GM21423 (cell line): ENCODE data around the gene NMNAT1.
"Not testable (repeated sequence)": the region's sequence is repeated elsewhere in the genome, so short reads cannot be mapped to it uniquely, and the experiment has no call there.

Source experiments
- ATAC-seq: cut with Tn5 transposase; IDR thresholded peaks from one replicate; pipeline ENCODE4 v1.9.1; 2021; ENCODE audit warnings: mild to moderate bottlenecking, moderate library complexity; ENCODE audit not compliant: unreplicated experiment

Gene NMNAT1

DNA sequence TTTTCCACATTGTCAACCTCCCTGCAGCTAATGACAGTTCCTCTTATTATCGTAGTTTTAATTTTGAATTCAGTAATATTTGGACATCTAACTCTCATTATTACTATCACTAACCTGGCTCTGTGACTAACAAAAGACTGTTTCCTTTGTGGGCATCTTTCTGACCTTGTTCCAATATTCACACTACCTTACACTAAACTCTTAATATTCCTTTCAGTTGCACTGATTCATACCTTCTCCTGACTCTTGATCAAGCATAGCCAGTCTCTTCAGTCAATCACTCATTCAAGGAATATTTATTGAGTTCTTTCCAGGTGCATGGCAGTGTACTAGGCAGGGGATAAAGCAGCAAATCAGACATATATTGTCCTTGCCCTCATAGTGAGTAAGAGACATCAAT is 25.4 kb upstream of the NMNAT1 start:
- ATAC-seq = no peak

DNA sequence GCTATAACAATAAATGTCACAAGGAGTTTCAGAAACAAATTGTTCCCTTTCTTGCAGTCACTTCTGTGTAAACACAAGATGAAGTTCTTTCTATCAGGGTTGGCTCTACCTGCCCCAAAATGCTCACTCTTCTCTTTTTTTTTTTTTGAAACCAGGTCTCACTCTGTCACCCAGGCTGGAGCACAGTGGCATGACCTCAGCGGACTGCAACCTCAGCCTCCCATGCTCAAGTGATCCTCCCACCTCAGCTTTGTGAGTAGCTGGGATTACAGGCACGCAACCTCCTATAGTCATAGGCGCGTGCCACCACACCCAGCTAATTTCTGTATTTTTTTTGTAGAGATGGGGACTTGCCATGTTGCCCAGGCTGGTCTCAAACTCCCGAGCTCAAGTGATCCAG is 22.7 kb upstream of the NMNAT1 start:
- no peak for ATAC-seq

DNA sequence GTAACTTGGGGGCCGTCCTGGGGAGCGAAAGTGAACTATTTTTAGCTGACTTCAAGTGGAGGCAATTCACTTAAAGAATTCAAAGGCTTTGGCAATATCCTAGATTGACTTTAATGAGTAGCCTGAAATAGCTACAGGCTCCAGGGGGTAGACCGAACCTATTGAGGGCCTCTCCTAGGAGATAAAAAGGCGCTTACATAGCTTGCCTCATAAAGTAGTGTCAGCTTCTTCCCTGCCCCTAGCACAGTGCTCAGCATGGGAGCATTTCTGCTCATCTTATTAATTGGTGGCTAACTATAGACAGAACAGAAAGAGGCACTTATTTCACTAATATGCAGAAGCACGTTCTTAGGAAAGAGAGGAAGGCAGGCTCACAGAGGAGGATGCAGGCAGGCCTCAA is 20.9 kb upstream of the NMNAT1 start:
- ATAC-seq = no peak

DNA sequence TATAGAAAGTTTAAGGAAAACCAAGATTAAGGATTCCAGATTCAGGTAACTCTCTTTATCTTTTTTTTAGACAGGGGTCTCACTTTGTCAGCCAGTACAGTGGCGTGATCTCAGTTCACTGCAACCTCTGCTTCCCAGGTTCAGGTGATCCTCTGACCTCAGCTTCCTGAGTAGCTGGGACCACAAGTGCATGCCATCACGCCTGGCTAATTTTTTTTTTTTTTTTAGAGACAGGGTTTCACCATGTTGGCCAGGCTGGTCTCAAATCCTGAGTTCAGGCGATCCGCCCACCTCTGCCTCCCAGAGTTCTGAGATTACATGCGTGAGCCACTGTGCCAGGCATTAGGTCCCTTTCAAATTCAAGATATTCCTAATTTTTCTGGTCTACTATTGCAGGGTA is 16.0 kb upstream of the NMNAT1 start:
- ATAC-seq = no peak

DNA sequence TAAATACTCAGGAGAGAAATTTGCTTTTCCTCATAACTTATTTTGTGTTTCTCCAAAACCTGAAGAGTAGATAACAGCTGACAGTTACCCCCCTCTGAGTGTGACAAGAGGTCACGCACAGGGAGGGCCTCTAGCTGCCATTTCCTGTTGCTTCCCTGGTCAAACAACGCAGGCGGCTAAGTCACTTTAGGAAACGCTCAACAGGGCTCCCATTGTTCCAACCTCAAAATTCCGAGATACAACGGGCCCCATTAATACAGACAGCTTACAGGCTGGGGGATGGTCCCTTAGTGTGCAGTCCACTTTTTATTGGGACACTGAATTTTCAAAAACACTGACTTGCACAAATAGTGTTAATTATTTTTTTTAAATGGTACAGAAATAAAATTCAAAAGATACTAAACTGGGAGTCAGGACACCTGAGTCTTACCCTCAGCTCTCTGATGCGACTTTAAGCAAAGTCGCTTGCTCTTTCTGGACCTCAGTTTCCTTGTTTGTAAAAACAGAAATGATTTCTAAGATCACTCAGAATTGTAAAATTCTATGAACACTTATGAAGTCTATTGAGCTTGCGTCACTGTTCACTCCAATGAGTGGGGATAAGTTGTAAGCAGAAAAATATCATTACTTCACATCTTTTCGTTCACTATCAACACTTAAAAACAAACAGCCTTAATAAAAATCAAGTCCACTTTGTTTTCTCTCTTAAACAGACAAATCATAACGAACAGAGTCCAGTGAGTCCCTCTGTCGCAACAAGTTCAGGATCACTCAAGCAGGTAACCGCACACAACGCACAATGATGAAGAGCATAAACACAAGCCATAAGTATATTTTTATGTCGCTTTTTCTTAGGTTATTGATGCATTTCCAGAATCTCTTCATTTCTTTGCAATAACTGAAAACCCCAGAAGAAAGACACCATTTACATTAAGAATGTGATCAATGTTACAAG is 13.6 kb upstream of the NMNAT1 start:
- ATAC-seq = no peak

DNA sequence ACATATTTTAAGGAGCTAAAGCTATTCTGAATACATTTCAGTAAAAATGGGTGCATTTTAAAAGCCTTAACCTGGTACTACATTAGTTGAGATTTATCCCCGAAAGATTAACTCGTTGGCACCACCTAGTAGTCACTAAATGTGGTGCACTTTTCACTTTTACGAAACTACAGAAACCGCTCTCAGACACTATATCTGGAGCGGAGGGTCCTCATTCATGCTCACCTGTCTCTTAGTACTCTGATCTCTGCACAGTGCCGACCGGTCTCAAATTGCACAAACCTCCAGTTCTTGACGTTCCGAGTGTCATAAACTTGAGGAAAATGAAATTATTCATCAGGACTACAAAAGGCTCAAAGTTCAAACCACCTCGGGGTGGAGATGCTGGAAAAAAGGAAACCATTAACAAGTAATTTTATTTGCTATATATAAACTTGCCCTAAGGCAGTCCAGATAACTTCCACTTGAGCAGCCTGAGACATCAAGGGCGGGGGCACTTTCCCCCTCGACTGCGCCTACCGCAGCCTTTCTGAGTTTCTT is 806 bp upstream of the NMNAT1 start:
- ATAC-seq = peak; percentile 32

DNA sequence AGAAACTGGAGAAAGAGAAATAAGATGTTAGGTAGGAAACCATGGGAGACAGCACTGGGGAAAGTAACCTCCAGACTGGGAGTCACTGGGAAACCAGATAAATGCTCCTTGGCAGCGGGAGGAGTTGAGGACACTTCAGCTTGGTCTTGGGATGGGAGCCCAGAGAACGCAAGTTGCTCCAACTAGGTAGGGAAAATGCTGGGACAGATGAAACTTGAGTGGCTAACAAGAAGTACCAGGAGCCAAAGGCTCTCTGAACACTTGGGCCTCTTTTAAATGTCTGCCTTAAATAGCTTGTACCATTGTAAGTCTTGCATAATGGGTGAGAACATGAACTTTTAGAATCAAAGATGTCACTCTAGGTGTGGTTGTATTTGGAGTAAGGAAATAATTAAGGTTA is 3.0 kb downstream of the NMNAT1 start:
- ATAC-seq = no peak

DNA sequence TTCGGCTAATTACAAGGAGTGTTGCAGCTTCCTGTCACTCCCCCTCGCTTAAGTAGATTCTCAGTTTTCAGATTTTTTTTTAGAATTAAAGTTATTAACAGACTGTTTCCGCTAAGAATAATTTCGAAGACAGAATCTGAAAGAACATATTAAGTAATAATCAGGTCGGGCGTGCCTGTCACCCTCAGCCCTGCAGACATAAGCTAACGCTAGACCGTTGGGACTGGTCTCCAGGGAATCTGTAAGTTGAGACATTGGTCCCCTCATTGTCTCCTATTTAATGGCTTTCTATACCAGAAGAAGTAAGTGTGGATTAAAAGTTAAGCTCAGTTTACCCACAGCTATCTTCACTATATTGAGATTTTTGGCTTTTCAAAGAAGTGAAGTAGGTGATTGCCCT is 14.5 kb downstream of the NMNAT1 start:
- no peak for ATAC-seq

DNA sequence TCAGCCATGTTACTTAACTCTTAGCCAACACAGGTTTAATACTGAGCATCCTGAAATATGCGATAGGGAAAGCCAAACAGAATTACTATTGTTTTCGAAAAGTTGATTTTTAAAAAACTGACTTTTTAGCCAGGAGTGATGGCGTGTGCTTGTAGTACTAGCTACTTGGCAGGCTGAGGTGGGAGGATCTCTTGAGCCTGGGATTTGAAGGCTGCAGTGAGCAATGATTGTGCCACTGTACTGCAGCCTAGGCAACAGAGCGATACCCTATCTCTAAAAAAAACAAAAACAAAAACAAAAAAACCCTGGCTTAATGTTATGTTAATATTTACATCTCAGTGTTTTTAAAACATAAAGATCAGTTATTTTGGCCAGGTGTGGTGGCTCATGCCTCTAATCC is 16.7 kb downstream of the NMNAT1 start:
- no peak for ATAC-seq

DNA sequence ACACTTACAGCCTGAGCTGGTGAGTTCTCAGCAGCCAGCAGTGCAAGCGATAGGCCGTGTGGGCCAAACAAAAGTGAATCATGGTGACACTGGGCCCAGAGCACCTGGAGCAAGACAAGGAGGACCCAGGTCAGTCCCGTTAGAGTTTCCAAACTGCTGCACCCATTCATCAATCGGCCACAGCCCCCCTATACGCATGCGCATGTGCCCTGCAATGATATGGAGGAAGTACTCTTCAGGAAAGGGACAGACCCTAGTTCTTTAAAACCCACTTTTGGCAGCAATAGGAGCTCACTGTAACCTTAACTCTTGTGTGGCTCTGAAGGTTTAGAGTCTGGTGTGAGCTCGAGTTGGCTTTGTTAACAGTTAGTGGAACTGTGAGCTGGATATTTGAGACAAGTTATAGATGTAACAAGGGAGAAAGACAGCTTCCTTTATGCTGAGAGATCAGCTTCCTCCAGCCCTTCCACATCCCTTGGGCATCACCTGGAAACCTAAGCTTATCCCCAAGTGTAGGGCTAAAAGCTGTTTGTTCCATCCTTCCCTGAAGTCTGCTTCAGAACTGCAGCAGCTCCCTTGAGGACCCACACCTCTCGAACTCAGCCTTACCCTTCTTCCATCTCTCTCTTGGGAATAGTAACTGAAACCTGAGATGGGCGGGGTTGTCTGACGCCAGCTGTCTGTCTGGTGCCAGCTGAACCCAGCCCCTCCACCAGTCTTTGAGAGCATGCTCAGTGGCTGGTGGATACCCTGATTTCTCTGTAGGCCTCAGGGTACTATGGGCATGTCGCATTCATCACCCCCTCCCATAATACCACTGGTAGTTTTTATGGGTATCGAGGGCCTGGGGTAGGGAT is 17.7 kb downstream of the NMNAT1 start:
- ATAC-seq = peak; percentile 68

DNA sequence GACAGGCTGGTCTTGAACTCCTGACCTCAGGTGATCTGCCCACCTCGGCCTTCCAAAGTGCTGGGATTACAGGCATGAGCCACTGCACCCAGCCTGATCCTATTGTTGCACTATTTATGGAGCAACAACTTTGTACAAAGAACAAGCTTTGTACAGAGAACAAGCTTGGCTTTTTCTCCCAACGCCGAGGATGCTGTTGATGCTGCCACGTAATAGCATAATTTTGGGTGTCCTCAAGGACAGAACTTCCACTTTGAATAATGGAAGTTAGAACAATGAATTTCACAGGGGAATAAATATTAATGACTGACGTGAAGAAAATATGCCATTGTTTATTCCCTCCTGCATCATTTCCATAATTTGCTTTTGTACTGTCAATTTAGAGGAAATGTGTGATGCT is 41.0 kb downstream of the NMNAT1 start:
- no peak for ATAC-seq

DNA sequence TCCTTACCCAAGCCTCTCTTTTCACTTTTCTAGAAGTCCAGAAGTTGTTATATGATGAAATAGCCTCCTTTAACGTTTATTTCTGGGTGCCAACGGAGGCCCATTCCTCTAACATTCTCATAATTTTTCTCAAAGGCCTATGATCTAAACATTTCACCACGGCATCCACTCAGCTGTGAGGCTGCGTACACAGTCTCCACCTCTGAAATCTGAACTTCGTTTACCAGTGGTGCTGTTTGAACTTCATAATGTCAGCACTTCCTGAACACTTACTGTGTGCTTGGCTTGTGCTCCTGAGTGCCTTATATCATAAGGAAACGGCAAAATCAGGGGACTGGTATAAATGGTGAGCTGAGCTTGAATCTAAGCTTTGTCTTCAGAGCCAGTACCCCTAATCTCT is 41.7 kb downstream of the NMNAT1 start:
- no peak for ATAC-seq

DNA sequence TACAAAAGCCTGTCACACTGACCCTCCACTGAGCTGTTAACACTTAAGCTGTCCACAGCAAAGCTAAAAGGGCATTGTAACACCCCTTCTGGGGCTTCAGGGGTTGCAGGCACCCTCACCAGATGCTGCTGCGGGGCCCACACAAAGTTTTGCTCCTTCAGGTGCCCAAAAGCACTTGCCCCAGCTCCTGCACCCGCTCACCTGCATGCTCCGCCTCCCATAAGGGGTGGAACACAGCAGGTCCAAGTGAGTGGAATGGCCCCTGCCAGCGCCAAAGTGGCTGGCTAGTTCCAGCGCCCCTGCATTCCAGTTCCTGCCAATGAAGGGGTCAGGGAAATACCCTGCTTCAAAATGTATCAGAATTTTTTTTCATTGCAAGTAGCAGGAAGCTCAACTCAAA is 46.5 kb downstream of the NMNAT1 start:
- ATAC-seq = no peak

DNA sequence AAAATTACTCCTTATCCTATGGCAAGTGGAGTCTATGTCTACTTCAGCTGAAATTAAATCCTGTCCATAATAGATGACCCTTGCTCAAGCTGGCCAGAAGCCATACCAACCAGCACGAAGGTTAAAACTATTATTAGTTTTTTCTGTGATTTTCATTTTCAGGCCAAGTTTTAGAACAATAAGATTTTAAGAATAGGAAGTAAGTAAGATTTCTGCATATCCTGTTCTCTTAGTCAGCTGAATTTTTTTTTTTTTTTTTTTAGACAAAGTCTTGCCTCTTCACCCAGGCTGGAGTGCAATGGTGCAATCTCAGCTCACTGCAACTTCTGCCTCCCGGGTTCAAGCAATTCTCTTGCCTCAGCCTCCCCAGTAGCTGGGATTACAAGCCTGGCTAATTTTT is 47.7 kb downstream of the NMNAT1 start:
- ATAC-seq = no peak

DNA sequence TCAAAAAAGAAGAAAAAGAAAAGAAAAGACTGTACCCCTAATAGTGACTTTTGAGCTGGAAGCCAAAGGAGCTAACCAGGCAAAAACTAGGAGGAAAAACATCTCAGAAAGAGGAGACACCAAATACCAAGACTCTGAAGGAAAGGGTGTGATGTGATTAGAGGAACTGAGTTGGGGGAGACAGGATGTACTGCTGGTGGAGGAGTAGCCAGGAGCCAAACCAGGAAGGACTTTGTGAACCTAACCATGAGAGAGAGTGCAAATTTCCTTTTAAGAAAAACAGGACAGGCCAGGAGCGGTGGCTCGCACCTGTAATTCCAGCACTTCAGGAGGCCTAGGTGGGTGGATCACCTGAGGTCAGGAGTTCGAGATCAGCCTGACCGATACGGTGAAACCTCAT is 49.6 kb downstream of the NMNAT1 start:
- no peak for ATAC-seq

DNA sequence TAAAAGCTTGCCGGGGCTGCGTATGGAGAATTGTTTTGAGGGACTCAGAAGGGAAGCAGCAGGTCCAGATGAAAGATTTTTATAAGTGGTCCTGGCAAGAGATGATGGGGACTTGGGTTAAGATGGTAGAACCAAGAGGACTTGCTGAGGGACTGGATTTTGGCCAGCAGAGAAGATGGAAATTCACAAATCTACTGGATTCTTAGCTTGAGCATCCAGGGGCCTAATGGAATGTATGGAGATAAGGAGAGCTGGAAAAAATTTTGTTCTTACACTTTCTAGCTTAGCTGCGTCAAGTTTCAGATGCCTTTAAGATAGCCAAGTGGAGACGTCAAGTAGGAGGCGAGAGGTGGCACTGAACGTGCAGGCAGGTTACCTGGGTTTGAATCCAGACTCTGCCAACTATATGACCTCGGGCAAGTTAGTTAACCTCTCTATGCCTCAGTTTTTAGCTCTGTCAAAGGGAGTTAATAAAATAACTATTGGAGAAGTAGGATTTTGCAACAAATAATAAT is 50.3 kb downstream of the NMNAT1 start:
- no peak for ATAC-seq

DNA sequence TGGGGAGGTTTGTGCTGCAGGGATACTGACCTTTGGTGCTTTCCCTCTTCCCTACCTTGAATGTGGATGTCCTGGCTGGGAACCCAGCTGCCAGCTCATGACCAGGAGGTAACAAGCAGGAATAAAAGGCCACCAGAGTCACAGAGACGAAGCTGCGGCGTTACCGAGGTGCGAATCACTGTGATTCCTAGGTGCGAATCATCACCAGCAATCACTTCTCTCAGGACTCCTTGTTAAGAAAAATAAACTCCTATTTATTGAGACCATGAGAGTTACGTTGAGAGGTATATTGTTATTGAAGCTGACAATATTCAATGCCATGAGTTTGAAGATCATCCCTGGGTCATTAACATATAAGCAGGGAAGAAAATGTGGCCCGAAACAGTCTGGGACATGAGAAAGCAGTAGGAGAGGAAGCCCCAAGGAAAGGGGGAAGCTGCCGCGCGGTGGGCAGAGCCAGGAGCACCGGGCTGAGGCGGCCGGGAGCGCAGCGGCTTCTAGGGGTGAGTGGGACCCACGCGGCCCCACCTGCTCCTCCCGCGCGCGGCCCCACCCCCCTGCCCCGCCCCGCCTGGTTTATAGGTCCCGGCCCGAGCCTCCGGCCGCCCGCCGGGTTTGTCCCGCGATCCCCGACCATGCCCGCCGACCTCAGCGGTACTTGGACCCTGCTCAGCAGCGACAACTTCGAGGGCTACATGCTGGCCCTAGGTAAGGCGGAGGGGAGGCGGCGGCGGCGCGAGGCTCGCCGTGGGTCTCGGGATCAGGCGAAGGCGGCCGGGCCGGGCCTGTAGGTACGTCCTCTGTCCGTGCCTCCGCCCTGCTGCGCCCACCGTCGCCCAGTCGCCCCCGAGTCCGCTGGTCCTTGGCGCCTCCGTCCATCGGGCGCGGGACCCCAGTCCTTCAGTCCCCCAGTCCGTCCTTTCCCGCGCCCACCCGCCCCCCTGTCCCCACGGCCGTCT is 53.6 kb downstream of the NMNAT1 start, which contains the start of gene RBP7:
RBP7 (plus strand) TSS at position 605 of the 959 bp plus-strand sequence; CDS start at position 636, 31 bp downstream.
- ATAC-seq = no peak

DNA sequence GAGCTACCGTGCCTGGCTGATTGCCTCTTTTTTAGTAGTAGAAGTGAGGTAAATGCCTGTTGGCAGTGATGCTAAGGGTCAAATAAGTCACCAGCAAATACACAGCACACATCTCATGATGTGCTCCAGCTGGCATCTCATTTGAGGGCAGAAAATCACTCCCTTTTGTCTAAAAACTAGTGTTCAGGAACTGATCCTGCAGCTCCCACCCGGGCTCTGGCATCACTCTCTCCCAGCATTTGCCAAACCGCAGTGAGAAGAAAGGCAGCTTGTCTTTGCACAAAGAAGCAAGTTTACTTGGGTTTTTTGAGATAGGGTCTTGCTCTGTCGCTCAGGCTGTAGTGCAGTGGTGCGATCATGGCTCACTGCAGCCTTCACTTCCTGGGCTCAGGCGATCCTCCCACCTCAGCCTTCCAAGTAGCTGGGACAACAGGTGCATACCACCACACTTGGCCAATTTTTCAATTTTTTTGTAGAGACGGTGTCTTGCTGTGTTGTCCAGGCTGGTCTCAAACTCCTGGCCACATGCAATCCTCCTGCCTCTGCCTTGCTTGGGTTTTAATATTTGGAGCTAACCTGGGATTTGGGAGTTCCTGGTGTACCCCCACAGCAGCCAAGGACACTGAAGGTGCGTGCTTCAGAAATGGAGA is 57.9 kb downstream of the NMNAT1 start:
- no peak for ATAC-seq

DNA sequence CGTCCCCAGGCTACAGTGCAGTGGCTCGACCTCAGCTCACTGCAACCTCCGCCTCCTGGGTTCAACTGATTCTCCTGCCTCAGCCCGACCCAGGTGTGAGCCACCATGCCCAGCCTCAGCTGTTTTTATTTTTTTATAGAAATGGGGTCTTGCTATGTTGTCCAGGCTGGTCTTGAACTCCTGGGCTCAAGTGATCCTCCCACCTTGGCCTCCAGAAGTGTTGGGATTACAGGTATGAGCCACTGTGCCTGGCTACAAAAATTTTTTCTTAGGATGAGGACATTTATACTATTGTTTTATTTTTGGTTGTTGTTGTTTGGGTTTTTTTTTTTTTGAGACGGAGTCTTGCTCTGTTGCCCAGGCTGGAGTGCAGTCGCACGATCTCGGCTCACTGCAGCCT is 62.0 kb downstream of the NMNAT1 start:
- not testable (repeated sequence) for ATAC-seq

DNA sequence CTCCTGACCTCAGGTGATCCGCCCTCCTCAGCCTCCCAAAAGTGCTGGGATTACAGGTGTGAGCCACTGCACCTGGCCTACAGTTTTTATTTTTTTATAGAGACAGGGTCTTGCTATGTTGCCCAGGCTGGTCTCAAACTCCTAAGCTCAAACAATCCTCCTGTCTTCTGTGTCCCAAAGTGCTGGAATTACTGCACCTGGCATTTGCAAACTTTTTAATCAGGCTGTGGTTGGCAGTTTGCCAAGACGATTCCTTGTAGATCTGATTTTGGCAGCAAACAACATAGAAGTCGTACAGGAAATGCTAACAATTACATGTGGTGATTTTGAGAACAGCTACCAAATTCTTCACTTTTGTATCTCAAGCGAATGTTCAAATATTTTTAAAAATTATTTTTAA is 63.9 kb downstream of the NMNAT1 start:
- no peak for ATAC-seq
